ENCODE measurements around the gene AIG1.

DNA sequence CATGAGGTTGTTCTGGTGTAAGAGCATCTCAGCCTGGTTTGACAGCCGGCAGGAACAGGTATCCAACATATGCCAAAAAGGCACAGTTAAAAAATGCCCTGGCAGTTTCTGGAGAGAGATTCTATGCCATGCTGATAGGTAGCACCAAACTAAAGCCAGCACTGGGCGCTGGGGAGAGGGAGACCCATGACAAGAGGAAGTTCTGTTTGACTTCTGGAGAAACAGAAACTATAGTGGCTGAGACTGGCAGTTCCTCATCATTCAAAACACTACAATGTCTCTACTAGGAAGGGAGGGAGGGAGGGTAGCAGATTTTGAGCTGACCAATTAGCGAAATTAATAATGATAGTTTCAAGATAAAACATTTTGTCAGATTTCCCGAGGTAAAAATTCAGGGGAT lies 215.7 kb downstream of the AIG1 start:
- TF ChIP-seq POLR2A (IDR thresholded peaks at IDR 0.05), result no peak
- TF ChIP-seq CTCF (IDR thresholded peaks at IDR 0.05), result no peak
